Rectal smooth muscle tissue (tissue), 1 donor: ENCODE data around the gene CAMKMT.
"Not testable (repeated sequence)": the region's sequence is repeated elsewhere in the genome, so short reads cannot be mapped to it uniquely, and the experiment has no call there.

Experiments
- H3K27ac ChIP-seq: one replicate; pipeline ENCODE4 v1.7.0; 2013; ENCODE audit warnings: low read depth, low read length, inconsistent platforms
- H3K27me3 ChIP-seq: one replicate; pipeline ENCODE4 v1.7.0; 2013; ENCODE audit warnings: low read length; ENCODE audit not compliant: control insufficient read depth, insufficient read depth
- H3K36me3 ChIP-seq: one replicate; pipeline ENCODE4 v1.7.0; 2013; ENCODE audit warnings: low read length; ENCODE audit not compliant: control insufficient read depth, insufficient read depth
- H3K4me1 ChIP-seq: one replicate; pipeline ENCODE4 v1.7.0; 2013; ENCODE audit warnings: low read length; ENCODE audit not compliant: control insufficient read depth, insufficient read depth
- H3K4me3 ChIP-seq: one replicate; pipeline ENCODE4 v1.7.0; 2013; ENCODE audit warnings: low read length
- H3K9ac ChIP-seq: one replicate; pipeline ENCODE4 v1.7.0; 2013; ENCODE audit warnings: low read length

CAMKMT gene

GRCh38 chr2:44495035-44495434 is 133.3 kb downstream of the CAMKMT start:
- no peak overlapping the region for H3K9ac ChIP-seq
- H3K27me3 ChIP-seq = no peaks in the 10 kb centered on the region
- no peak overlapping the region for H3K27ac ChIP-seq
- H3K36me3 ChIP-seq = no peaks in the 10 kb centered on the region
- H3K4me1 ChIP-seq = no peaks in the 10 kb centered on the region
- H3K4me3 ChIP-seq = no peak overlapping the region

- H3K36me3 ChIP-seq = no peaks in the 10 kb centered on the region
- no peaks in the 10 kb centered on the region for H3K27me3 ChIP-seq
- H3K4me3 ChIP-seq = no peak overlapping the region
- no peak overlapping the region for H3K27ac ChIP-seq
- no peaks in the 10 kb centered on the region for H3K4me1 ChIP-seq
- no peak overlapping the region for H3K9ac ChIP-seq
Measured at GRCh38 chr2:44495544-44495943, 133.8 kb downstream of the CAMKMT start.

- no peaks in the 10 kb centered on the region for H3K27me3 ChIP-seq
- no peak overlapping the region for H3K4me3 ChIP-seq
- no peaks in the 10 kb centered on the region for H3K36me3 ChIP-seq
- no peak overlapping the region for H3K27ac ChIP-seq
- no peaks in the 10 kb centered on the region for H3K4me1 ChIP-seq
- no peak overlapping the region for H3K9ac ChIP-seq
Measured at GRCh38 chr2:44496130-44496529, 134.4 kb downstream of the CAMKMT start.

GRCh38 chr2:44498551-44498950 is 136.8 kb downstream of the CAMKMT start:
- no peaks in the 10 kb centered on the region for H3K36me3 ChIP-seq
- no peak overlapping the region for H3K9ac ChIP-seq
- H3K27me3 ChIP-seq = no peaks in the 10 kb centered on the region
- H3K4me3 ChIP-seq = no peak overlapping the region
- H3K4me1 ChIP-seq = no peaks in the 10 kb centered on the region
- H3K27ac ChIP-seq = no peak overlapping the region

- not testable (repeated sequence) for H3K36me3 ChIP-seq, H3K27me3 ChIP-seq, H3K27ac ChIP-seq, H3K4me3 ChIP-seq, H3K9ac ChIP-seq, H3K4me1 ChIP-seq
Measured at GRCh38 chr2:44505664-44506063, 143.9 kb downstream of the CAMKMT start.

- H3K36me3 ChIP-seq = no peaks in the 10 kb centered on the region
- H3K27me3 ChIP-seq = no peaks in the 10 kb centered on the region
- H3K4me3 ChIP-seq = no peak overlapping the region
- no peak overlapping the region for H3K27ac ChIP-seq
- H3K4me1 ChIP-seq = no peaks in the 10 kb centered on the region
- no peak overlapping the region for H3K9ac ChIP-seq
Measured at GRCh38 chr2:44510246-44510645, 148.5 kb downstream of the CAMKMT start.

GRCh38 chr2:44515416-44515815 is 153.7 kb downstream of the CAMKMT start:
- Histone ChIP-seq H3K36me3 (no peaks in the 10 kb centered on the region), H3K9ac (no peak overlapping the region), H3K27me3 (no peaks in the 10 kb centered on the region), H3K27ac (no peak overlapping the region), H3K4me1 (no peaks in the 10 kb centered on the region), H3K4me3 (no peak overlapping the region)

GRCh38 chr2:44519026-44519425 is 157.3 kb downstream of the CAMKMT start:
- Histone ChIP-seq H3K27ac (no peak overlapping the region), H3K4me3 (no peak overlapping the region), H3K36me3 (no peaks in the 10 kb centered on the region), H3K4me1 (no peaks in the 10 kb centered on the region), H3K9ac (no peak overlapping the region), H3K27me3 (no peaks in the 10 kb centered on the region)

GRCh38 chr2:44522846-44523245 is 161.1 kb downstream of the CAMKMT start:
- no peaks in the 10 kb centered on the region for H3K4me1 ChIP-seq

GRCh38 chr2:44524347-44524926 is 162.7 kb downstream of the CAMKMT start:
- Histone ChIP-seq H3K27ac (no peak overlapping the region), H3K27me3 (no peaks in the 10 kb centered on the region), H3K36me3 (no peaks in the 10 kb centered on the region), H3K4me3 (no peak overlapping the region), H3K4me1 (no peaks in the 10 kb centered on the region), H3K9ac (no peak overlapping the region)

More at GRCh38 chr2:44522846-44523245, 161.1 kb downstream of the CAMKMT start:
- Histone ChIP-seq H3K36me3 (no peaks in the 10 kb centered on the region), H3K27me3 (no peaks in the 10 kb centered on the region), H3K9ac (no peak overlapping the region), H3K4me3 (no peak overlapping the region), H3K27ac (no peak overlapping the region)

- Histone ChIP-seq H3K4me1 (no peaks in the 10 kb centered on the region), H3K27me3 (no peaks in the 10 kb centered on the region), H3K4me3 (no peak overlapping the region), H3K9ac (no peak overlapping the region), H3K36me3 (no peaks in the 10 kb centered on the region), H3K27ac (no peak overlapping the region)
Measured at GRCh38 chr2:44526352-44526751, 164.6 kb downstream of the CAMKMT start.

GRCh38 chr2:44528595-44528994 is 166.8 kb downstream of the CAMKMT start:
- no peak overlapping the region for H3K27ac ChIP-seq
- no peaks in the 10 kb centered on the region for H3K27me3 ChIP-seq
- no peak overlapping the region for H3K4me3 ChIP-seq
- H3K9ac ChIP-seq = no peak overlapping the region
- H3K36me3 ChIP-seq = no peaks in the 10 kb centered on the region
- no peaks in the 10 kb centered on the region for H3K4me1 ChIP-seq

- Histone ChIP-seq H3K27me3 (no peaks in the 10 kb centered on the region), H3K4me3 (no peak overlapping the region), H3K4me1 (no peaks in the 10 kb centered on the region), H3K27ac (no peak overlapping the region), H3K9ac (no peak overlapping the region), H3K36me3 (no peaks in the 10 kb centered on the region)
Measured at GRCh38 chr2:44529448-44529847, 167.7 kb downstream of the CAMKMT start.
